UCSD-AML1 (cell line): Measurements from ENCODE around the gene MOCS2.

ENCODE experiments used
- DNase-seq: peaks from one replicate; lab custom pipeline; 2025; ENCODE audit not compliant: unreplicated experiment; lab: John Stamatoyannopoulos, UW

The MOCS2 gene

DNA sequence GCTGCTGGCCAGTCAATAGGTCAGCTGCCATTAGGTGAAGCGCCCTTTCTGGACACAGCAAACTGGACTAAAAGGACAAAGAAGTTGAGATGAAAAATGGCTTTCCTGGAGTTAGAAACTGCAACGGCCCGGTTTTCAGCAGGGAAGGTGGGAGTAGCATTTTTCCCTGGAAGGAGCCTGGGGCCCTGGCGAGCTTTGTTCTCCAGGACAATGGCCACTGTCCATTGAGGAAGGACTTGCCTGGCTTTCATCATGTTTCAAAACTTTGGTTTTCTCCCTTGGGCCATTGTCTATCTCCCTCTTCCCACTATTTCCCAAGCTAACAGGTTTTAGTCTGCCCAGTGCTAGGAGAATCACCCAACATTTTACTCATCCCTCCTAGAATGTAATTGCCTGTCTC is 56.2 kb downstream of the MOCS2 start:
- DNase-seq, result no peak

DNA sequence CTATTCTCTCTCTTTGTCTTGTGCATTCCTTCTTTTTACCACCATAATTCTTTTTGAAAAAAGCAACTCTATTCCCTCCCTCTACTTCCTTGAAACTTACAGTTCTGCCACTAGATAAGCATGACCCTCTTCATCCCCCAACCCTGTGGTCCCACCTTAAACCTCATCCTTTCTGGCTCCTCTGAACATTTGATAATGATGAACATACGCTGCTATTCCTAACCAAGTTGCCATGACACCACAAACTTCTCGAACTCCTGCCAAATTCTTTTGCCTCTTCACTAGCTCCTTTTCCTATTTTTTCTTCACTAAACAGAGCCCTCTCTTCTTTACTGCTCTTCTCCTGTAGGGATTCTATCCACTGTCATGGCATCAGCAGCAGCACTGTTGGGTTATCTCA is 57.1 kb downstream of the MOCS2 start:
- DNase-seq, result no peak

DNA sequence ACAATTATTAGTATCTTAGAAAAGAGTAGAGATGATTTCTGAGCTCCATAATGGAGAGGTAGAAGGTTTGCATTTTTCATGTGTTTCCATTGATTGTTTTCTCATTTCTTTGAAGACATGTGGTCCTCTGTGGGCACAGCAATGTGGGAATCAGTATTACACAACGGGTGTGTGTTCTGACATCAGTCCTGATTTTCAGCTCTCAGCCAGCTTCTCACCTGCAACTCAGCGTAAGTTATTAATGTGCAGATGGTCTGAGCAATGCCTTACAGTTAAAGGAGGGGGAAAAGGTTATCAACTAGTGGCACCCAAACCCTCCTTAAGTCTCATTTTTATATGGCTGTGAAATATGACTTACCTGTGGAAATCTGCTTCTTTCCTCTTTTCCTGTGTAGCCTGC is 61.3 kb downstream of the MOCS2 start:
- no peak for DNase-seq
